NCI-H2107 treated with DMSO at 0.1 percent for 48 hours (cell line): ENCODE data around the gene PACSIN3.
A peak's percentile ranks its signal among the peaks of the same experiment; 100 is the strongest.

ENCODE experiments used
- DNase-seq: peaks from one replicate; lab custom pipeline; 2025; ENCODE audit not compliant: unreplicated experiment; lab: John Stamatoyannopoulos, UW

Gene PACSIN3

DNA sequence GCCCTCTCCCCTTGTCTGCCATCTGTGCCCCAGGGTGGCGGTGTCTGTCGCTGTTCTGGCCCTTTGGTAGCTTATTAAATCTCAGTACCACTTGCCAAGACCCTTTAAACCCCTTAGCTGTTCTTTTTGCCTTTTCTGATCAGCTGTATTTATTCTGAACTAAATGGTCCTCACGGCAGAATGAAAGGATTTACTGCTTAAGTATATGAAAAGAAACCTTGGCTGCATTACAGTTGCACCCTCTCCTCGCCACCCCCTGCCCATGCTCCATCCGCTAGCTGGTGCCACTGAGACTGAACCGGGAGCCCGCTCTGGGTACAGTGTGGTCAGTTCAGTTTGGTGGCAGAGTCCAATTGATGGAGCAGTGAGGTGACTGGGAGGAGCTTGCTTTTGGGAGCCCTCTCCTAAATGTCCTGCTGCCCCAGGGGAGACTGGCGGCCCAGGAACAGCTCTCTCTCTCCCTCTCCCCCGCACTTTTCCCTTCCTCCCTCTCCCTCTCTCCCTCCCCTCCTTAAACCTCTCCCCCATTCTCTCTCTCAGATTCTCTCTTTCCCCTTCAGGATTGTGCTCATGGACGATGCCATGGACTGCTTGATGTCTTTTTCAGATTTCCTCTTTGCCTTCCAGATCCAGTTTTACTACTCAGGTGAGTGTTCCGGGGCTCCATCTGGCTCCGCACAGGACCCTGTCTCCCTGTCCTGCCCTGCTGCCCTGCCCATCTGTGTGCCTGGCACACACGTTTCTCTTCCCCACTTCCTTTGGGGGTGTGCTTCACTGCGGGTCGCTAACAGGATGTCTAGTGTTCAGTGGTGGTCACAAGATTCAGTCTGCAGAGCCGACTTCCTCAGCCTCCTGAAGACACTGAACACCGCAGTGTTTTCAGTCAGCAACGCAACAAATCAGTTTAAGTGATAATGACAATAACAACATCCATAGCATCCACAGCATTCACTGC lies 31.3 kb downstream of the PACSIN3 start:
- DNase-seq, result no peak

DNA sequence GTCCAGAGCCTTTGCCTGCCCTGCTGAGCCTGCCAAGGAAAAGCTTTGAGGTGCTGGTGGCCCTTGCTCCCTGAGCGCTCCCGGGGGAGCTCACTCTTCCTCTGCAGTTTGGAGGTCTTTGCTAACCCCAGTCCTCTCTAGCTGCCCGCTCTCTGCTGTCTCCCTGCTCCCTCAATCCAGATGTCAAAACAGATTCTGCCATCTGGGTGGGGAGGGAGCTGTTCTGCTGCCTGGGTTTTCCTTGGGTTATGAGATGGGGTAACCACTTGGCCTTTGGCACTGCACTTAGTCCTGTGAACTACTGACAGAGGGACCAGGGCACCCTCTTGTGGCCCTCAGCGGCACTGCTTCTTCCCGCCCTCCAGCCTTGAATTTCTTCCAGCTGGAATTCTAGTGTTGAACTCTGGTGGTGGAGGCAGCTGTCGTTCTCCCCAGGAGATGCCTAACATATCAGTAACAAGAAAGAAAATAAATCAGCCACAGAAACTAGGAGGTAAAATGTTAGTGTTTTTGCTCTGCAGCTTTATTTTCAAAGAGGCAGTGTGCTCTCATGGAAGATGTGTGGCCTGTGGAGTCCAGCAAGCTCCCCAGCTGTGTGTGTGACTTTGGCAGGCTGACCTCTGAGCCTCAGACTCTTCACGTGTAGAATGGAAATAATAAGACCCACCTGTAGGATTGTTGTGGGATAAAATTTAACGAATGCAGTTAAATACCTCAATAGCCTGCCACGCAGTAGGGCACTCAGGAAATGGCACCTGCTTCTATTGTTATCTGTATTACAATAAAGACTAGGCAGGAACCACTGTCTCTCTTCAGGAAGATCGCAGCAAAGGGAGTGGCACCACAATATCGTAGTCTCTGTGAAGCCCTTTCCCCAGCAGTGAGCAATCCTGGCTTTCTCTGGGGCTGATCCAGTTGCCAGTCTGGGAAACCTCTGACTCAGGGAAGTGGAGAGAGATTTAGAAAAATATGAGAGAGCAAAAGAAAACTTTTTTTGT lies 33.0 kb downstream of the PACSIN3 start:
- DNase-seq, result peak; percentile 82

DNA sequence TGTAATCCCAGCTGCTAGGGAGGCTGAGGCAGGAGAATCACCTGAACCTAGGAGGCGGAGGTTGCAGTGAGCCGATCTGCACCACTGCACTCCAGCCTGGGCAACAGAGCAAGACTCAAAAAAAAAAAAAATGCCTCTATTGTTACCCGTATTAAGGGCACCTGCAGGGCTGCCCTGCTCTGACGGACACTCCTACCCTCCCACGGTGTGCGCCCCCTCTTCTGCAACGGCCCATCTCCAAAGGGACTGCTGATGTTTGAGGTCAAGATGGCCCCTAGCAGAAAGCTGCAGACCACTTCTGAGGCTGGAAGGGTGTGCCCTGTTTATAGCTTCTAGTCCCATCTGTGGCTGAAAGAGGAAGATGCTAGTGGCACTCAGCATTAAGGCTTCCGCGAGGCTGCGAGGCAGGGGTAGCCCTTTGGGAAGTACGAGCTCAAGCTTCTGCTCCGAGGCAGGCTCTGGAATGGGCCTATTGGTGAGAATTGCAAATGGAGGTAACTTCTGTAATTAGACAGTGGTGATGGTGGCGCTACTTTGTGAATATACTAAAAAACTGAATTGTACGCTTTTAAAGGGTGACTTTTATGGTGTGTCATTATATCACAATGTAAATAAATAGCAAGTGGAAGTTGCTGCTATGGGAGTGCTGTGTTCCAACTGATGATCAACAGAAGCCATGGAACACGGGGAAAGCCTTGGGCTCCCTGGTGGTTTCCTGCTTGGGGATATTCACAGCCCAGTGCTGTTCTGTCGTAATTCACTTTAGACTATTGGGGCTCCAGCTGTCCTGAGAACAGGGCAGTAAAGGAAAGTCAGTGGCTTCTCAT lies 33.9 kb downstream of the PACSIN3 start:
- DNase-seq, result no peak

DNA sequence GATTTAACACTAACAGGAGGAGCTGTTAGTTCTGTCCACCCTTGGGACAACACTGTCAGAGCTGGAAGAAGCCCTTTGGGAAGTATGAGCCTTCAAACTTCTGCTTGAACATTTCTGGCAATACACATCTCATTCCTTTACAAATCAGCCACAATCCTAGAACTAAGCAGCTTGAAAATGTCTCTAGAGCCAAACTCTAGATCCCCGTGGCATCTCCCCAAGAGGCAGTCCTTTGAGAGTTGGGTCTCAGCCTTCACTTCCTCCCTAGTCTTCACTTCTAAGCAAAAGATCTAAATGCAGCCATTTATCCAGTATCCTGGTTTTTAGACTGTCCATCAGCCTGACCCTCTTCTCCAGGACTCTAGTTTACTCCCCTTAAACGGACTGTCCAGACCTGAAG lies 36.5 kb downstream of the PACSIN3 start:
- DNase-seq, result no peak

DNA sequence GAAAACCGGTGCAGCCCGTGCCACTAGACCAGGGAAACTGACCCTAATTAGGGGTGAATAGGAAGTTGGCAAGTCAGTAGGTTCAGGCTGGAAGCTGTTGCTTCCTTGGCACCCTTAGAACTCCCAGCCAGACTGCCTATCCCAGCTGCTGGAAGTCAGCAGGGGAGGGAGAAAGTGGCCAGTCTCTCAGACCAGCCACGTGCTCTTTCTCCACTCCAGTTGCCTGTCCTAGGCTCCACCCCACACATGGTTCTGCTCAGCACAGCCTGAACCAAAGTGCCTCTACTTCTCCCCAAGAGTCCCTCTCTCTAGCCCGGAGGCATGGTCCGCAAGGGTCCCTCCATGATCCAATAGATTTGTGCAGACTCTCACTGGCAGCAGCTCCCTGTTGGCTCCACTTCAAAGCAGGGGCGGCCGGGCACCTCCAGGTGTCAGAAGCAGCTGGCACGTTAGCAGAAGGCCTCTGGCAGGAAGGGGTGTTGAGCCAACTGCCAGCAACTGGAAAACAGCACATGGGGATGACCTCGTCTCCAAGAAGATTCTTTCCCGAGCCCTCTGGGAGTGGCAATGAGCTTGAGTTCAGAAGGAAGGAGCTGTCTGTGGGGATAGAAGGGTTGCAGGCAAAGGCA lies 37.2 kb downstream of the PACSIN3 start:
- DNase-seq, result no peak

DNA sequence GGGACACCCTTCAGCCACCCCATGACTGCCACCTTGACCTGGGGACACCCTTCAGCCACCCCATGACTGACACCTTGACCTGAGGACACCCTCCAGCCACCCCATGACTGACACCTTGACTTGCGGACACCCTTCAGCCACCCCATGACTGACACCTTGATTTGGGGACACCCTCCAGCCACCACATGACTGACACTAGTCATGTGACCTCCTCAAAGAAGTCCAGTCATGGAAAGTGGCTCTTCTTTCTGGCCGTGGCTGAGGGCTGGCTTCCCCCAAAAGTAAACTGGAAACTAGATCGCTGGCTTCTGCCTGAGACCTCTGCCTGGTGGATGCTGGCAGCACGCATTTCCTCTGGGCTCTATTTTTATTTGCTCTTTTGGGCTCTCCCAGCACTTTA lies 38.0 kb downstream of the PACSIN3 start:
- DNase-seq, result no peak

DNA sequence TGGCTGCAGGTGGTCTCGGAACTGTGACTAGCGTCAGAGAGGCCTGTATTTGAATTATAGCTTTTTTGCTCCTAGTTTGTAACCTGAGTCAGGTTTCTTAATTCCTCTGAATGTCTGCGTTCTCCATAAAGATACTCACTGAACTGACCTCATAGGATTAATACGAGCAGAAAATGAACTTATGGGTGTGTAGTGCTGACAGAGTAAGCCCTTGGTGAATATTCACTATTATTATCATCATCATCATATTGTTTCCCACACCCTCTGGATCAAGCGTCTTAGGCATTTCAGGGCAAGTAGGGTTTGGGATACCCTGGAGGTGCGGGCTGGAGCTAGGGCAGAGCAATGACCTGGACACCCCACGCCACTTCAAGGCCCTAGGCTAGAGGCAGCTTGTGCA lies 38.6 kb downstream of the PACSIN3 start:
- no peak for DNase-seq

DNA sequence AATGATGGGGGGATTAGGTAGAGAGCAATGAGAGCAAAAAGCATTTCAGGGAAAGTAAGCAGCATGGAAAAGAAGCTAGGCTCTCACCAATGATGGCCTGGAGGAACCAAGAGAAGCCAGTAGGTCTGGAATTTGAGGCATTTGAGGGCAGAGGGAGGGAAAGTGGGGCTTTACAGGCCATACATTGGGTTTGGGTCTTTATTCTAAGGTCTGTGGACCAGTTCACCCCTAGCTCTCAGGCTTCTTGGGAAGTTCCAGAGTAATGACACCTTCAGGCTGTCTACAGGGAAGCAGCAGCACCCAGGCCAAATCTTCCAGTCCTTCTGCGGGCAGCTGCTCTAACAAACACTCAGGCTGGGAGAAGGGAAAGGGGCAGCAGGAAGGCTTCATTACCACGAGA lies 39.0 kb downstream of the PACSIN3 start:
- no peak for DNase-seq

DNA sequence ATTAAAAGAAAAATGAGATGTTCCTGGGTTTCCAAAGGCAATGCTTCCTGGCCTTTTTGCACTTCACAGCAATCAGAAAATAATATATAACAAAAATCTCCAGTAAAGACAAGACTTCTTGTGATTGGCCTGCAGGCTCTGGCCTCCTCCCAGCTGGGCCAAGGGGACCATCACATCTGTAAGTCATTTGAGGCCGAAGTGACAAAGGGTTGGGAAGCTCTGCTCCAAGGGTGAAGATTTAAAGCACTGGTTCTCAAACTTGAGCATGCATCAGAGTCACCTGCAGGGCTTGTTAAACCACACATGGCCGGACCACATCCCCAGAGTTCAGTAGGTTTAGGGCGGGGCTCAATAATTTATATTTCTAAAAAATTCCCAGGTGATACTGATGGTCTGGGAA lies 41.7 kb downstream of the PACSIN3 start:
- no peak for DNase-seq

DNA sequence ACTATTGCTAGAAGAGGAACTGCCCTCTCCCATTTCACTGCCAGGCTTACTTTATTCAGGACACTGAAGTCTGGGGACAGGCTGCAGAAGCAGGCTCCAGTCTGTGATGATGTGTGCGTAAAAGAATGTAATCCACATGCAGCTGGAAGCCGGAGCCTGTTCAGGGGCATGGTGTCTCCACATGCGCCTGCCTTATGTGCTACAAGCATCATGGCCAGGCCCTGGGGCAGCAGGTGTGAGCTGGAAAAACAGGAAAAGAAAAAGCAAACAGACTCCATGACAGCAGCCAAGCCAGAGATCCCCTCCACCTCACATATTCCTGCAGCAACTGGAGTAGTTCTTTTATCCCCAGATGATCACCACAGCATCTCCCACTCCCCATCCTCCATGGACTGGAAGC lies 42.9 kb downstream of the PACSIN3 start:
- DNase-seq, result no peak

DNA sequence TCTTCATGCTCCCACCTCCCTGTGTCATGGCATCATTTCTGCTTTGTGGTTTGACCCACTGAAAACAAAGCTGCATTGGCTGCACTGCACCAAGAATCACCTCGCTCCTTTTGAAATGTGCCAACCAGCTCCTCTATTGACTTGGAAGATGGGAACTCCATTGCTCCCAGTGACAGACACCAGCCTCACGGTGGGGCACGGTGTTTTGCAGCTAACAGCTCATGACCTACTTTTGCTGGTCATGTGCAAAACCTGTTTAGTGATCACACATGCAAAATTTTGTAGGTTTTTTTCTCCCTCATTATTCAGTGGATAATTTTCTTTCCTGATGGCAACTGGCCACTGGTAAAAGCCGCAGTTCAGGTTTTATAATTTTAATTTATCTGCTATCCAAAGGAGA lies 46.4 kb downstream of the PACSIN3 start:
- no peak for DNase-seq

DNA sequence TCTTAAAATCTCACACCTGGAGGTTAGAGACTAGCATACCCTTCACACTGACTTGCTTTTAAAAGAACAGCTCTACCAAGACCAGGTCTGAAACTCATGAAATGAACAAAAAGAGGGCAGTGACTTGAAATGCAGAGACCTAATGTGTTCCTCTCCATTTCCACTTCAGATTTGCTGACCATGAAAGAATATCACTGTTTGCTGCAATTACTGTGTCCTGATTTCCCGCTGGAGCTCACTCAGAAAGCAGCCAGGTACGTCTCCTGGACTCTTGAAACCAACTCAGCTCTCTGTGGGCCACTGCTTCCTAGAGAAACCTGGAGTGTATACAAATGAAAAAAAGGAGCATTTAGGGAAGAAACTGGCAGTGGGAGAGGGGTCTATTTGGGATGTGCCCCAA lies 48.8 kb downstream of the PACSIN3 start:
- DNase-seq, result no peak

DNA sequence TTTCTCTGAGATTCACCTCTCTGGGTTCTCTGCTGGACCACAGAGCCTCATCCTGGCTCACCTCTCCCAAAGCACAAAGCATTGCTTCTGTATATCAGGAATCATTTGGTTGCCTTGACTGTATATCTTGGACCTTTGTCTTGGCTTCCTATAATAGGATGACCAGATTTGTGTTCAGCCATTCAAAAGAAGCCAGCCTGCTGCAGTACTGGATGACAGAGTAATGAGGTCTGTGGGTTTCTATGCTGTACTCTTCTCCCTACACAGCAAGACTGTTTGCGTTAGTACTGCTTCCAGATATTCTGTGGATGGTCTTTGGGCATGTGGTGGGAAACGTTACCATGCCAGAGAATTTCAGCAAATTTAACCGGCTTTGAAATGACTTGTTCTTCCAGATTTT lies 49.3 kb downstream of the PACSIN3 start:
- DNase-seq, result no peak

DNA sequence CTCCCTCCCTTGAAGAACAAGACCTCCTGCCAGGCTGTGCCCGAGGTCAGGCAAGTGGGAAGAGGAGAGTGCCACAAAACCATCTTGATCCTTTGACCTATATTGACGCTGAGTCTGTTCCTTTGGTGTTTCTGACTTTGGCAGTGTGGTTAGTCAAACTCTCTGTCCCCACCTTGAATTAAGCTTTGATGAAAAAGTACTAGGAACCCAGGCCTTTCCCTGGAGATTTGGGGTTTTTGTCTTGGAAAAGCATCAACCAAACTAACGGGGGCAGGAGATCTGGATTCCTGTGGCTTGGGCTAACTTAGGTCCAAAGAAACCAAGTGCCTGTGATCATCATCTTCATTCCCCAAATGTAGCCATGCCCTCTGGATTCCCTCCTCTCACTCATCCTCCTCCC lies 49.9 kb downstream of the PACSIN3 start:
- no peak for DNase-seq

DNA sequence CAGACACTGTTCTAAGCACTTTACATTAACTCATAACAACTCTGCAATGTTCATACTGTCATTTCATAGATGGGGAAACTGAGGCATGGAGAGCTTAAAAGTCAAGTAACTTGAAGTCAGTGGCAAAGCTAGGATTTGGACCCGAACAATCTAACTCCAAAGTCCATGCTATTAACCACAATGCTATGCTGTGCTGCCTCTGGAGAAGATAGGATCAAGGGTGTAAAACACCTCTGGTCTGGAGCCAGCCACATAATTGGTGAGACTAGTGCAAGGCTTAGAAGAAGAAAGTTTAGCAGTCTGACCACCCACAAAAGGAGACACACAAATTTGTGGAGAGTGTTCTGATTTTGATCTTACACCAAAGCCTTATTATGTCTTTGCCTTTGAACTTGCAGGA lies 53.3 kb downstream of the PACSIN3 start:
- no peak for DNase-seq

DNA sequence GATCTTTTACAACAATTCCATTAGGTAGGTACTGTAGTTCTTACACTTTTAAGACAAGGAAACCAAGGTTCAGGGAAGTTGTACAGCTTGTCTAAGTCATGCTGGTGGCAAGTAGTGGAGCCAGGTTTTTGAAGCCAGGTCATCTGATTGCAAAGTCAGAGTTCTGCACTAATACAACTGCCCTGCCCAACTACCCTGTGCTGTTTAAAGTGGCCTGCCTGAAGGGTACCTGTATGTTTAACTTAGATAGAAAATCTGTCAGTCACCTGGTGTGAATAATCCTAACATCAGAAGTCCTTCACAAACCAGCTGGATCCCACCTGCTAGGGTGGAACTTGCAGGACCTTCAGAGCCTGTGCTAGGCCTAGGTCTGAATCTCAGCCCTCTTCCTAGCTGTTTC lies 53.7 kb downstream of the PACSIN3 start:
- no peak for DNase-seq

DNA sequence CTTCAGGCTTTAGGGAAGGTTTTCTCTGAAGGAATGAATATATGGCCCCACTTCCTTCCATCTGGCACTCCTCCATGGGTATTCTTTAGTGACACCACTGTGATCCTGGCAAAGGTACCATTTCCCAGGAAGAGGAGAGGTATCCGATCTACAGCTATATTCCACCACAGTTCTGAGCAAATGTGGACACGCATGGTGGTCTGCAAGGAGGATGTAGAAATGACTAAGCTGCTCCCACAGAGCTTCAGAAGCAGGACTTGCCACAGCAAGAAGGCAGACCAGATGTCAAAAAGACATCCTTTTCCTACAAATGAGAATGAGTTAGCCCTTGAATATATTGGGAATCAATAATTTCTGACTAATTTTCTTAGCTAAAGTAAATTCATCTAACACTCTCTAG lies 55.1 kb downstream of the PACSIN3 start:
- DNase-seq, result no peak

DNA sequence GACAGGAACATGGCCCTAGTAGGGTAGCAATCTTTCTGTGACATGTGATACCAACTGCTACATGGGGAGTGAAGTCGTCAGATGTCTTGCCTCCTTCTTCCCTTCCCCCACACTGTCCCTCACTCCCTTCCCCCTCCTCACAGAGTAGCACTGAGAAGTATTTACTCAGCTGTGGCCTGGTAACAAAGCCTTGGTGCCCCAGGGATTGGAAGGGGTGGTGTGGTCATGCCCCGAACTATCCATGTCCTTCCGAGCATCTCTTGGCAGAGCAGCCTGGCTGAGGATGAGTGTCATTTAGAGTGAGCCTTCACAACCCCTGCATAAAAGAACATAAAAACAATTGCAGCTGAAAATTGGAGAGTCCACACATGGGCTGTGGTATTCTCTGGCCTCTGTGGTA lies 55.7 kb downstream of the PACSIN3 start:
- DNase-seq, result no peak
